OCI-LY3 (cell line): ENCODE measurements around the gene HSD17B13.

Experiments
- H2AFZ ChIP-seq: fragments of 200-600, 300-600 bp; shearing (Covaris generic); 2 replicates; pipeline ENCODE4 v1.6.0; 2014; ENCODE audit warnings: antibody characterized with exemption, low read depth, low read length
- H3K27ac ChIP-seq: fragments of 200-600, 300-600 bp; sonication (generic); 2 replicates; pipeline ENCODE4 v1.5.1; 2014; ENCODE audit warnings: mild to moderate bottlenecking, low read length, moderate library complexity, mixed read lengths
- H3K27me3 ChIP-seq: fragments of 200-600, 300-600 bp; sonication (generic); 2 replicates; pipeline ENCODE4 v1.6.1; 2014; ENCODE audit warnings: low read depth, low read length, mixed read lengths
- H3K36me3 ChIP-seq: fragments of 200-600, 300-600 bp; sonication (generic); replicated peaks from 2 replicates; pipeline ENCODE3; 2014; ENCODE audit warnings: low read depth, low read length, mixed read lengths
- H3K4me1 ChIP-seq: fragments of 300-600, 200-600 bp; sonication (generic); 2 replicates; pipeline ENCODE4 v1.6.1; 2014; ENCODE audit warnings: low read length, mixed read lengths
- H3K4me2 ChIP-seq: fragments of 200-600, 300-600 bp; sonication (generic); 2 replicates; pipeline ENCODE4 v1.6.1; 2014; ENCODE audit warnings: low read length, mixed read lengths
- H3K4me3 ChIP-seq: fragments of 300-600, 200-600 bp; sonication (generic); 2 replicates; pipeline ENCODE4 v1.5.1; 2014; ENCODE audit warnings: antibody characterized with exemption, mild to moderate bottlenecking, low read length, moderate library complexity
- H3K79me2 ChIP-seq: fragments of 300-600, 200-600 bp; shearing (Covaris generic); 2 replicates; pipeline ENCODE4 v1.6.1; 2014; ENCODE audit warnings: mild to moderate bottlenecking, low read length, mixed read lengths
- H3K9ac ChIP-seq: fragments of 300-600, 200-600 bp; shearing (Covaris generic); 2 replicates; pipeline ENCODE4 v1.6.0; 2014; ENCODE audit warnings: mild to moderate bottlenecking, low read length, moderate library complexity
- H3K9me3 ChIP-seq: fragments of 200-600, 300-600 bp; shearing (Covaris generic); 2 replicates; pipeline ENCODE4 v1.6.1; 2014; ENCODE audit warnings: low read length, mixed read lengths; ENCODE audit not compliant: insufficient read depth
- H4K20me1 ChIP-seq: fragments of 200-600, 300-600 bp; sonication (generic); 2 replicates; pipeline ENCODE4 v1.6.1; 2016; ENCODE audit warnings: low read length, mixed read lengths; ENCODE audit not compliant: insufficient read depth
- CTCF ChIP-seq: fragments of 200-600, 300-600 bp; sonication (generic); IDR thresholded peaks from 2 replicates; pipeline ENCODE4 v1.5.1; 2014; ENCODE audit warnings: antibody characterized with exemption, low read length, low read depth
- EZH2phosphoT487 ChIP-seq: fragments of 200-600 bp; shearing (Covaris generic); IDR thresholded peaks from 2 replicates; pipeline ENCODE4 v1.6.1; 2018; ENCODE audit warnings: antibody characterized with exemption, mixed run types, low read depth

The HSD17B13 gene

GRCh38 chr4:87310691-87311335 is 11.9 kb downstream of the HSD17B13 start:
- H3K79me2 ChIP-seq, result no peaks in the 10 kb centered on the region
- no peak overlapping the region for H3K4me2 ChIP-seq
- H3K4me3 ChIP-seq, result no peak overlapping the region
- H3K9me3 ChIP-seq, result no peaks in the 10 kb centered on the region
- H2AFZ ChIP-seq, result no peak overlapping the region
- H3K4me1 ChIP-seq, result peaks cover 11% of the 10 kb centered on the region; the same call in 1 of the 2 replicates
- H3K27me3 ChIP-seq, result no peaks in the 10 kb centered on the region
- no peak overlapping the region for H3K27ac ChIP-seq
- TF ChIP-seq CTCF (no peak), EZH2phosphoT487 (no peak)
- no peak overlapping the region for H3K9ac ChIP-seq
- no peaks in the 10 kb centered on the region for H3K36me3 ChIP-seq
- H4K20me1 ChIP-seq, result no peaks in the 10 kb centered on the region

- Histone ChIP-seq H3K4me2 (no peak overlapping the region), H3K36me3 (no peaks in the 10 kb centered on the region)
Measured at GRCh38 chr4:87309625-87310024, 13.1 kb downstream of the HSD17B13 start.

GRCh38 chr4:87306056-87306455 is 16.6 kb downstream of the HSD17B13 start:
- H3K9ac ChIP-seq, result no peak overlapping the region
- H4K20me1 ChIP-seq, result no peaks in the 10 kb centered on the region
- H3K27me3 ChIP-seq, result no peaks in the 10 kb centered on the region
- TF ChIP-seq CTCF (no peak), EZH2phosphoT487 (no peak)
- no peak overlapping the region for H3K4me3 ChIP-seq
- H3K79me2 ChIP-seq, result no peaks in the 10 kb centered on the region
- no peak overlapping the region for H3K27ac ChIP-seq
- no peak overlapping the region for H2AFZ ChIP-seq
- no peaks in the 10 kb centered on the region for H3K36me3 ChIP-seq
- no peak overlapping the region for H3K4me2 ChIP-seq
- peaks cover 11% of the 10 kb centered on the region; the same call in 1 of the 2 replicates for H3K4me1 ChIP-seq
- H3K9me3 ChIP-seq, result no peaks in the 10 kb centered on the region

More at GRCh38 chr4:87309625-87310024, 13.1 kb downstream of the HSD17B13 start:
- no peaks in the 10 kb centered on the region for H3K79me2 ChIP-seq
- no peak overlapping the region for H2AFZ ChIP-seq
- H3K4me1 ChIP-seq, result peaks cover 11% of the 10 kb centered on the region; the same call in 1 of the 2 replicates
- no peaks in the 10 kb centered on the region for H4K20me1 ChIP-seq
- TF ChIP-seq CTCF, result no peak
- no peak for TF ChIP-seq EZH2phosphoT487
- H3K9ac ChIP-seq, result no peak overlapping the region
- no peaks in the 10 kb centered on the region for H3K9me3 ChIP-seq
- no peak overlapping the region for H3K27ac ChIP-seq
- H3K27me3 ChIP-seq, result no peaks in the 10 kb centered on the region
- no peak overlapping the region for H3K4me3 ChIP-seq

GRCh38 chr4:87305562-87305961 is 17.1 kb downstream of the HSD17B13 start:
- Histone ChIP-seq H3K9me3 (no peaks in the 10 kb centered on the region), H3K27ac (no peak overlapping the region), H4K20me1 (no peaks in the 10 kb centered on the region), H3K9ac (no peak overlapping the region), H3K27me3 (no peaks in the 10 kb centered on the region), H3K36me3 (no peaks in the 10 kb centered on the region), H3K4me1 (peaks cover 11% of the 10 kb centered on the region; the same call in 1 of the 2 replicates), H3K79me2 (no peaks in the 10 kb centered on the region), H3K4me3 (no peak overlapping the region), H3K4me2 (no peak overlapping the region), H2AFZ (no peak overlapping the region)
- TF ChIP-seq CTCF (no peak), EZH2phosphoT487 (no peak)
